A673 (cell line): ENCODE data around the gene AFG3L2. TPM values are rescaled to one million over a fixed set of nuclear protein-coding genes. Genes with fewer than 3 reads are reported as not detected.

Source experiments
- BruUV-seq: library from RNA; stranded (reverse); fragments of 400-500 nt; replicated peaks from 2 replicates; lab custom pipeline; 2021; lab: Mats Ljungman, UMichigan
- CTCF ChIA-PET: fragments of 300-600 bp; sonication (Branson Sonifier 250); formaldehyde crosslinking; loops from one replicate; lab custom pipeline; 2022; ENCODE audit warnings: antibody characterized with exemption; lab: Charles Lee
- POLR2A ChIA-PET: fragments of 300-600 bp; sonication (Branson Sonifier 250); formaldehyde crosslinking; loops from one replicate; lab custom pipeline; 2022; ENCODE audit warnings: antibody characterized with exemption; ENCODE audit not compliant: low non-redundant PET; lab: Charles Lee
- DNase-seq: peaks from one replicate; pipeline ENCODE4 v3.0.0-alpha.2; 2015; ENCODE audit warnings: low spot score
- H3K27ac ChIP-seq: fragments of 200-600 bp; sonication (generic); 2 replicates; pipeline ENCODE4 v1.5.1; 2016; ENCODE audit warnings: mixed run types, low read depth, mild to moderate bottlenecking, mixed read lengths, antibody characterized with exemption, low read length; ENCODE audit not compliant: poor library complexity, severe bottlenecking
- H3K27me3 ChIP-seq: fragments of 200-600 bp; sonication (generic); replicated peaks from 2 replicates; pipeline ENCODE4 v1.6.1; 2017; ENCODE audit warnings: mixed run types, low read depth, mild to moderate bottlenecking, mixed read lengths, antibody characterized with exemption, low read length; ENCODE audit not compliant: insufficient read depth, poor library complexity
- H3K36me3 ChIP-seq: fragments of 200-600 bp; sonication (generic); 2 replicates; pipeline ENCODE4 v1.6.1; 2016; ENCODE audit warnings: mixed run types, mild to moderate bottlenecking, mixed read lengths, antibody characterized with exemption, low read length; ENCODE audit not compliant: insufficient read depth, poor library complexity, severe bottlenecking
- H3K4me1 ChIP-seq: fragments of 200-600 bp; sonication (generic); 2 replicates; pipeline ENCODE4 v1.6.1; 2017; ENCODE audit warnings: mixed run types, mild to moderate bottlenecking, mixed read lengths, antibody characterized with exemption, low read length; ENCODE audit not compliant: insufficient read depth, poor library complexity, severe bottlenecking
- H3K4me3 ChIP-seq: fragments of 200-600 bp; sonication (generic); 2 replicates; pipeline ENCODE4 v1.5.1; 2016; ENCODE audit warnings: low read depth, mixed run types, mild to moderate bottlenecking, mixed read lengths, low read length; ENCODE audit not compliant: poor library complexity, severe bottlenecking
- H3K9me3 ChIP-seq: fragments of 200-600 bp; sonication (generic); 2 replicates; pipeline ENCODE4 v1.6.1; 2016; ENCODE audit warnings: mixed run types, low read depth, mild to moderate bottlenecking, mixed read lengths, antibody characterized with exemption, low read length; ENCODE audit not compliant: poor library complexity, severe bottlenecking
- CTCF ChIP-seq: fragments of 300-800, 200-600 bp; sonication (generic); conservative IDR thresholded peaks from 2 replicates; pipeline ENCODE4 v1.5.1; 2017; ENCODE audit warnings: low read depth, mild to moderate bottlenecking, antibody characterized with exemption, low read length, moderate library complexity, mixed read lengths
- EZH2 ChIP-seq: fragments of 200-600 bp; sonication (generic); IDR thresholded peaks from 2 replicates; pipeline ENCODE4 v1.6.1; 2017; ENCODE audit warnings: borderline replicate concordance, low read depth, mild to moderate bottlenecking, mixed read lengths, antibody characterized with exemption, low read length; ENCODE audit not compliant: poor library complexity, severe bottlenecking
- intact Hi-C: fragments of 100-400 bp; cut with micrococcal nuclease; formaldehyde crosslinking; loops from one replicate; pipeline ENCODE4 v1.10.0; 2022; ENCODE audit not compliant: unreplicated experiment
- total RNA-seq: library from RNA; stranded (reverse); gene quantifications from 2 replicates; pipeline ENCODE4 v1.2.3, GENCODE V29; 2021

Gene AFG3L2
- total RNA-seq, 1 experiment from 2014 or later: 72.7 TPM

- TF ChIP-seq CTCF (peak; percentile 54), EZH2 (no peak)
- DNase-seq: peak; percentile 46
Observed at GRCh38 chr18:12283256-12283655, 93.8 kb downstream of the AFG3L2 start.

GRCh38 chr18:12282442-12283039 lies 94.5 kb downstream of the AFG3L2 start:
- ChIA-PET CTCF (interaction anchor here (1.6 kb wide), 1 partner anchor 11 kb away, joined by 5 read pairs; no protein-coding TSS in a partner anchor), POLR2A (no interaction called here)
- no peaks in the 10 kb centered on the region for H3K4me1 ChIP-seq
- no TSS peak for BruUV-seq
- TF ChIP-seq CTCF (no peak), EZH2 (no peak)
- no peaks in the 10 kb centered on the region for H3K27me3 ChIP-seq
- intact Hi-C loops: no loop called here
- no peaks in the 10 kb centered on the region for H3K9me3 ChIP-seq
- H3K36me3 ChIP-seq: no peaks in the 10 kb centered on the region
- DNase-seq: no peak
- H3K4me3 ChIP-seq: no peak overlapping the region
- no peak overlapping the region for H3K27ac ChIP-seq

More at GRCh38 chr18:12283256-12283655, 93.8 kb downstream of the AFG3L2 start:
- POLR2A ChIA-PET: no interaction called here
- H3K4me3 ChIP-seq: no peak overlapping the region
- CTCF ChIA-PET: interaction anchor here (1.6 kb wide), 1 partner anchor 11 kb away, joined by 5 read pairs; no protein-coding TSS in a partner anchor
- H3K9me3 ChIP-seq: no peaks in the 10 kb centered on the region
- no TSS peak for BruUV-seq
- no peak overlapping the region for H3K27ac ChIP-seq
- H3K4me1 ChIP-seq: peaks cover under 1% of the 10 kb centered on the region
- H3K36me3 ChIP-seq: no peaks in the 10 kb centered on the region
- no peaks in the 10 kb centered on the region for H3K27me3 ChIP-seq
- intact Hi-C loops: no loop called here

GRCh38 chr18:12281861-12282260 lies 95.2 kb downstream of the AFG3L2 start:
- Histone ChIP-seq H3K27ac (no peak overlapping the region), H3K36me3 (no peaks in the 10 kb centered on the region), H3K4me3 (no peak overlapping the region), H3K4me1 (no peaks in the 10 kb centered on the region), H3K27me3 (no peaks in the 10 kb centered on the region), H3K9me3 (no peaks in the 10 kb centered on the region)
- DNase-seq: no peak
- no TSS peak for BruUV-seq
- TF ChIP-seq EZH2: no peak
- TF ChIP-seq CTCF: no peak
- CTCF ChIA-PET: interaction anchor here (1.4 to 1.6 kb wide), 2 partner anchors 10 kb away, joined by 5 to 6 read pairs; no protein-coding TSS in a partner anchor
- POLR2A ChIA-PET: no interaction called here
- intact Hi-C loops: no loop called here
